WERI-Rb-1 (cell line): ENCODE data around the gene AKAP13.

Source experiments
- DNase-seq: peaks from one replicate; pipeline ENCODE4 v3.0.0-alpha.2; 2020
- H3K27ac ChIP-seq: fragments of 250-450 bp; sonication (Bioruptor Pico); 2 replicates; pipeline ENCODE4 v1.5.1; 2020; ENCODE audit warnings: mild to moderate bottlenecking, moderate library complexity
- H3K27me3 ChIP-seq: fragments of 250-450 bp; sonication (Bioruptor Pico); 2 replicates; pipeline ENCODE4 v1.5.1; 2021; ENCODE audit warnings: mild to moderate bottlenecking, low read depth, moderate library complexity; ENCODE audit not compliant: insufficient read depth, severe bottlenecking
- H3K36me3 ChIP-seq: fragments of 250-450 bp; sonication (Bioruptor Pico); 2 replicates; pipeline ENCODE4 v1.5.1; 2020; ENCODE audit warnings: mild to moderate bottlenecking, moderate library complexity
- H3K4me3 ChIP-seq: 2 replicates; pipeline ENCODE4 v1.5.1; 2011; ENCODE audit warnings: low read depth, mild to moderate bottlenecking, control low read depth, low read length
- H3K9me3 ChIP-seq: fragments of 250-450 bp; sonication (Bioruptor Pico); 2 replicates; pipeline ENCODE4 v1.5.1; 2021; ENCODE audit warnings: mild to moderate bottlenecking, moderate library complexity; ENCODE audit not compliant: severe bottlenecking
- TF ChIP-seq, protein P1 (sequence below): IDR thresholded peaks from 2 replicates; pipeline ENCODE4 v1.5.1; 2011; ENCODE audit warnings: low read depth, mild to moderate bottlenecking, control low read depth, inconsistent platforms, low read length

The AKAP13 gene

DNA sequence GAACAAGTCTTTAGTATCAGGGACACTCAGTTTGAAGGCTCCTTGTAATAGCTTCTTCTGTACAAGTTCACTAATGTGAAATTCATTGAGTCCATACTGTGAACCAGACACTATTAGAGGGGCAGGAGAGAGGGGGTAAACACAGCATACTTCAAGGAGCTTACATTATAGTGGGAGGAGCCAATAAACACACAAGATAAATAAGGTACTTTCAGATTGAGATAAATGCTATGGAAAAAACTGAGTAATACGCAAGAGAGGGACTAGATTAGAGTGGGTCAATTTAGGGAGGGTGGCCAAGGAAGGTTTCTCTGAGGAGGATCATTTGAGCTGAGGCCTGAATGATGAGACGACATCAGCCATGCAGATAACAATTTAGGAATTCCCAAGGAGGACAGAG is 3.1 kb upstream of the AKAP13 start:
- H3K9me3 ChIP-seq, result no peaks in the 10 kb centered on the region
- no peaks in the 10 kb centered on the region; the same call in none of the 2 replicates for H3K36me3 ChIP-seq
- no peak for DNase-seq
- no peak overlapping the region for H3K27ac ChIP-seq
- TF ChIP-seq, protein P1, sequence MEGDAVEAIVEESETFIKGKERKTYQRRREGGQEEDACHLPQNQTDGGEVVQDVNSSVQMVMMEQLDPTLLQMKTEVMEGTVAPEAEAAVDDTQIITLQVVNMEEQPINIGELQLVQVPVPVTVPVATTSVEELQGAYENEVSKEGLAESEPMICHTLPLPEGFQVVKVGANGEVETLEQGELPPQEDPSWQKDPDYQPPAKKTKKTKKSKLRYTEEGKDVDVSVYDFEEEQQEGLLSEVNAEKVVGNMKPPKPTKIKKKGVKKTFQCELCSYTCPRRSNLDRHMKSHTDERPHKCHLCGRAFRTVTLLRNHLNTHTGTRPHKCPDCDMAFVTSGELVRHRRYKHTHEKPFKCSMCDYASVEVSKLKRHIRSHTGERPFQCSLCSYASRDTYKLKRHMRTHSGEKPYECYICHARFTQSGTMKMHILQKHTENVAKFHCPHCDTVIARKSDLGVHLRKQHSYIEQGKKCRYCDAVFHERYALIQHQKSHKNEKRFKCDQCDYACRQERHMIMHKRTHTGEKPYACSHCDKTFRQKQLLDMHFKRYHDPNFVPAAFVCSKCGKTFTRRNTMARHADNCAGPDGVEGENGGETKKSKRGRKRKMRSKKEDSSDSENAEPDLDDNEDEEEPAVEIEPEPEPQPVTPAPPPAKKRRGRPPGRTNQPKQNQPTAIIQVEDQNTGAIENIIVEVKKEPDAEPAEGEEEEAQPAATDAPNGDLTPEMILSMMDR, result no peak
- no peaks in the 10 kb centered on the region for H3K27me3 ChIP-seq
- H3K4me3 ChIP-seq, result no peak overlapping the region

DNA sequence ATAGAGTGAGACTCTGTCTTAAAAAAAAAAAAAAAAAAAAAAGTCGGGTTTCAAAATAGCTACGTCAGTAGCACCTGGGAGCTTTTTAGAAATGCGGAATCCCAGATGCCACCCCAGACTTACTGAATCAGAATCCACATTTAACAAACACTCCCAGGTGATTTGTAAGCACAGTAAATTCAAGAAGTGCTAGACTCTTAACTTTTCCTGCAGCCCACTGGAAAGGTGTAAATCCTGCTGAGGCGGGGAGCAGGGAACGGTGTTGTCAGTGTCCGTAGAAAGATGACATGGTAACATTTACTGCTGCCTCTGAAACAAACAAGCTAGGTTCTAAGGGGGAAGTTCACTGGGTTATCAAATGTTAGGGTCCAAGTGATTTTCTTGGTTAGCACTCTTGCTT is 2.4 kb upstream of the AKAP13 start:
- DNase-seq, result no peak
- H3K9me3 ChIP-seq, result no peaks in the 10 kb centered on the region
- TF ChIP-seq, protein P1, result no peak
- H3K36me3 ChIP-seq, result no peaks in the 10 kb centered on the region; the same call in none of the 2 replicates
- no peaks in the 10 kb centered on the region for H3K27me3 ChIP-seq
- no peak overlapping the region for H3K4me3 ChIP-seq
- H3K27ac ChIP-seq, result no peak overlapping the region

DNA sequence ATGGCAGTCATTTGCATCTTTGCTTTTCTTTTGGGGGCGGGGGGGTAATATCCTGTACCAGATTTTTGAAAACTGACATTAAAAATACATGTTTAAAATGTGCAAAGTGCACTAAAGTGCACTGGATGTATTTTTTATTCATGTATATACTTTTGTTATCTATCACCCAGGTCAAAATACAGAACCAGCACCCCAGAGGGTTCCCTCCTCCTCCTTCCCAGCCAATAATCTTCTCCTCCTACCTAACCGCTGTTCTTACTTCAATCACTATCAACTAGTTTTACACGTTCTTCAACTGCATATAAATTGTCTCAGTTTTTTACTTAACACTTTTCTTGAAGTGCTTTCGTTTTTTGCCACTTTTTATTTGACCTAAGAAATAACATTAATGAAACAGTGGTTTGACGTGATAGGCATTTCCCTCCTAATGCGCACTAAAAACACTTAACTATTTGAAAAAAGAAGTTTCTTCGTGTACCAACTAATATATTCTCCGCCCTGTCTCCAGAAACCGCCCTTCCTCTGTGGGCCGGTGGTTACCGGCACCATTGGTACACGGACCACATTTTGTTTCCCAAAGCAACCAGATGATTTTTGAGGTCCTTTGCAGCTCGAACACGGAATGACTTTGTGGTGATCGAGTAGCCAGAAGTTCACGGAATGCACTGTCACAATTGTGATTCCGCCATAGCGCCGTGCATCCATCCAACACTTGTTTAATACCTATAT is 836 bp upstream of the AKAP13 start:
- TF ChIP-seq, protein P1, result no peak
- no peak for DNase-seq

DNA sequence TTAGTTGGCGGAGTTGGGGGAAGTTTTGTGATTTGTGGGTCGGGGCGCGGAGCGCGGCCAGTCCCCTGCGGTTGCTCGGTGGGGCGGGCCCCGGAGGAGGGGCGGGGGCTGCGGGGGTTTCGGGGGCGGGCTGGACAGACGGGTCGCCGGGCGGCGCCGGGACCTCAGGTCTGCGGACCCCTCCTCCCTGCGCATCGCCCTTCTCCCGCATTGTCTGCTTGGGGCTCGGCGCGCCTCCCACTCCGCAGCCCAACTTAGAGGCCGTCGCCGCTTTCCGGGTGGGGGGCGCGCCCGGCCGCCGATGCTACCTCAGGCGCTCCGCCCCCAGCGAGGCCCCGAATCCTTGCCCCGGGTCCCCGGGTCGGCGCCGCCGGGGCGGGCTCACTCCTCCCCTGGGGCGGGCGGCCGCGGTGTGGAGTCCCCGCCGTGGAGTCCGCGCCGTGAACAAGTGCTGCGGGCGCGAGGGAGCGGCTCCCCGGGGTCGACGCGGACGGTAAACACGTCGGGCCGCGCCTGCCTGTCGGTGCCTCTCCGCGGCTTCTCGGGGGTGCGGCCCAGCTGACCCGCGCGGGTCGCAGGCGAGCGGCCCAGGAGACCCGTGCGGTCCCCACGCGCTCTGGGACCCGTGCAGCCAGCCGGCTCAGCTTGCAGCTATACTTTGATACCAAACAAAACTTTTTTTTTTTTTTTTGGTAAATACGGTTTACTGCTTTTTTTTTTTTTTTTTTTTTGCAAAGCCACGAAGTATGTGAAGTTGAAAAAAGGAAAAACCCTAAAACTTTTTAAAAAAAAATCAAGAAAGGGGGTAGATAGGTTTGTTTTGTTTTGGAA is 624 bp downstream of the AKAP13 start:
- no peaks in the 10 kb centered on the region for H3K27me3 ChIP-seq
- peak overlapping the region; percentile 93 for H3K27ac ChIP-seq
- H3K36me3 ChIP-seq, result peaks cover 18% of the 10 kb centered on the region
- TF ChIP-seq, protein P1, result no peak
- H3K9me3 ChIP-seq, result no peaks in the 10 kb centered on the region
- DNase-seq, result no peak
- peak overlapping the region; percentile 86 for H3K4me3 ChIP-seq

More for the DNA sequence above, 836 bp upstream of the AKAP13 start:
- Histone ChIP-seq H3K27ac (peak overlapping the region; percentile 76), H3K9me3 (no peaks in the 10 kb centered on the region), H3K27me3 (no peaks in the 10 kb centered on the region), H3K36me3 (peaks cover 5% of the 10 kb centered on the region), H3K4me3 (peak overlapping the region; percentile 86)

DNA sequence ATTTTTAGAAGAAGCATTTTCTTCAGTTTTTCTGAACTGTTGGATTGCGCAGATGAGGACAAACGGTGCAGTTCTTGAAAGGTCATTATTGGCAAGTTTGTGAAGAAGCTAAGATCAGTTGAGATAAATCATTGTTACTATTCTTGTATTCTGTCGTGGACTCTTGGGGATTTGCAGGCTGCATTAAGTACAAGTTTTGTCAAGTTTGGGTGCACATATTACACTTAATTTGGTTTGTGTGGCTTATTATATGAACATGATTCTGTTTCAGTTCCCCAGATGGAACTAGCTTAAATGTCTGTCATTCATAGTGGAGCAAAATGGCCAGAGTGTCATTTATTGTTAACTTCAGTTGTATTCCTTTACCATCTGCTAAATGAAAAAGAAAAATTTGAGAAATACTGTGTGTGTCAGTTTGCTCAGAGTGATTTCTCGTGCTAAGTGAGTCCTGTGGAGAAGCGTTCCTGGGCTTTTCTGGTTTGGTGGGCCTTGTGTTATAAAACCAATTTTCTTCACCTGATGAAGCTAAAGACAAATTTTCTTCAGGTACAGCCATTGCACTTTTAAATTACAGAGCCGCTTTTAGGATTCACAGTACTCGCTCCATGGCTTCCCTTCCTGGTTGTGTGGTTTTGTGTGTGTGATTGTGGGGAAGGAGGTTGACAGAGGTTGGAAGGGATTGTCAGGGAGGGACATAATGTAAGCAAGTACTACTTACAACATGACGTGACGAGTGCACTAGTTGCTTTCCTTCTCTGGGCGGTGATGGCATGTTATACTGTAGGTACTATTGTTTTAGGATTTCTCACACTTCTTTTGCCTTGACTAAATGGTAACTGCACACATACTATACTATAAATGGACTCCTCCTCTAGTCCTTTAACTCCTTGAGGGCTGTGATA is 1.7 kb downstream of the AKAP13 start:
- Histone ChIP-seq H3K9me3 (no peaks in the 10 kb centered on the region), H3K27me3 (no peaks in the 10 kb centered on the region), H3K4me3 (peak overlapping the region; percentile 86), H3K27ac (peak overlapping the region; percentile 93), H3K36me3 (peaks cover 28% of the 10 kb centered on the region)
- TF ChIP-seq, protein P1, result no peak
- peak; percentile 18 for DNase-seq
